Erythroblast (primary cell): Measurements from ENCODE around the gene TRMT2A.

Source experiments
- GATA1 ChIP-seq: IDR thresholded peaks from 2 replicates; pipeline ENCODE4 v1.6.1; 2011; ENCODE audit warnings: low read depth, mild to moderate bottlenecking, control low read depth, low read length, moderate library complexity
- POLR2A ChIP-seq: IDR thresholded peaks from 2 replicates; pipeline ENCODE4 v1.6.1; 2011; ENCODE audit warnings: mild to moderate bottlenecking, low read length

- no peak for TF ChIP-seq POLR2A
- no peak for TF ChIP-seq GATA1
These were observed 740 bp upstream of the TRMT2A start for GRCh38 chr22:20117633-20118299.
